HG02588 (cell line): ENCODE measurements around the gene OR8H3.
"Not testable (repeated sequence)": the region's sequence is repeated elsewhere in the genome, so short reads cannot be mapped to it uniquely, and the experiment has no call there.

ENCODE experiments used
- ATAC-seq: cut with Tn5 transposase; IDR thresholded peaks from one replicate; pipeline ENCODE4 v1.9.1; 2021; ENCODE audit warnings: mild to moderate bottlenecking, moderate library complexity; ENCODE audit not compliant: unreplicated experiment

Gene OR8H3, protein sequence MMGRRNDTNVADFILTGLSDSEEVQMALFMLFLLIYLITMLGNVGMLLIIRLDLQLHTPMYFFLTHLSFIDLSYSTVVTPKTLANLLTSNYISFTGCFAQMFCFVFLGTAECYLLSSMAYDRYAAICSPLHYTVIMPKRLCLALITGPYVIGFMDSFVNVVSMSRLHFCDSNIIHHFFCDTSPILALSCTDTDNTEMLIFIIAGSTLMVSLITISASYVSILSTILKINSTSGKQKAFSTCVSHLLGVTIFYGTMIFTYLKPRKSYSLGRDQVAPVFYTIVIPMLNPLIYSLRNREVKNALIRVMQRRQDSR

DNA sequence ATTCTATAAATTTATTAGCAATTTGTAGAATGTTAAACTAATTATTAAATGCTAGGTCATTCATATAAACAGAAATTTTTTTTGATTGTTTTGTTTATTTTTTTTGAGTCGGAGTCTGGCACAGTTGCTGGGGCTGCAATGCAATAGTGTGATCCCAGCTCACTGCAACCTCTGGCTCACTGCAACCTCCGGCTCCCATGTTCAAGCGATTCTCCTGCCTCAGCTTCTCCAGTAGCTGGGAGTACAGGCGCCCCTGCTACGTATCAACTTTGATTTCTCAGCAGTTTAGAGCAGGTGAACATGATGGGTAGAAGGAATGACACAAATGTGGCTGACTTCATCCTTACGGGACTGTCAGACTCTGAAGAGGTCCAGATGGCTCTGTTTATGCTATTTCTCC, at the start of gene OR8H3:
Gene OR8H3 (plus strand): TSS at position 301 of the 400 bp plus-strand sequence. CDS start 0 bp downstream, at position 301.
- no peak for ATAC-seq

DNA sequence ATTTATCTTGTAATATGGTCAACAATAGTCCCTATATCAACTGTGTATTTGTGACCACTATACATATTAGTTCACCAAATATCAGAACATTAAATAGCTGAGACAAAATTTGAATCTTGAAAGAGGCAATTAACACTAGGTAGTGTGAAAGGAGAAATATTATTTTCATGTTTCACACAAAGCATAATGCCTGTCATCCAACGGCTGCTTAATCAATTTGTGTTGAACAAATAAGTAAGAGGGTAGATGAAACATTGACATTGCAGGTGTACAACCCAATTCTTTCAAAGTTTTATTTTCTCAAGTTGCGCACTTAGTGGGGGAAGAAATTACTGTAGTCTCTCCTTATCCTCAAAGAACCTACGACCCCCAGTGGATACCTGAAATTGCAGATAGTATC, 32.5 kb upstream of the OR8H3 start:
- ATAC-seq: no peak

DNA sequence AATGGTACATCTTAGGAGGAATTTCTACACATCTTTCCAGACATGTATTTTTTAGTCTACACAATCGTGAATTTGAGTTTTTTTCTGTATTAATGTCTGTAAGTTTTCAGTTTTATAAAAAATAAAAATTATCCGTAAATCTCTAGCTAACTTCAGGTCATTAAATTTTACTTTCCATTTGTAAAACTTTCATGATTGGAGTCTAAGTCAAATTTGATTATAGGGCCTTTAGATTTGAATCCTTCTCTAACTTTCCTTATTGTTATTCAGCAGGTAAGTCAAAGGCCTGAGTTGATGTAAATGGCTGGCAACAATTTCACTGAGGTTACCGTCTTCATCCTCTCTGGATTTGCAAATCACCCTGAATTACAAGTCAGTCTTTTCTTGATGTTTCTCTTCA, 29.2 kb upstream of the OR8H3 start, which contains the start of gene OR8I2:
Gene OR8I2 (plus strand): TSS at position 301 of the 400 bp plus-strand sequence. CDS start 0 bp downstream, at position 301.
- ATAC-seq: no peak

GRCh38 chr11:56103210-56103737, 18.9 kb upstream of the OR8H3 start, which contains the start of gene OR8H2:
Gene OR8H2, plus strand, starts transcription at chr11:56103687. Its CDS starts 1,356 bp downstream, at chr11:56105043.
- no peak for ATAC-seq

GRCh38 chr11:56140151-56140661, 18.0 kb downstream of the OR8H3 start, which contains the start of gene OR8J3:
Gene OR8J3, minus strand, starts transcription at chr11:56140201. Its CDS starts 2,483 bp downstream, at chr11:56137718.
- no peak for ATAC-seq

GRCh38 chr11:56143681-56144080, 21.5 kb downstream of the OR8H3 start:
- not testable (repeated sequence) for ATAC-seq

DNA sequence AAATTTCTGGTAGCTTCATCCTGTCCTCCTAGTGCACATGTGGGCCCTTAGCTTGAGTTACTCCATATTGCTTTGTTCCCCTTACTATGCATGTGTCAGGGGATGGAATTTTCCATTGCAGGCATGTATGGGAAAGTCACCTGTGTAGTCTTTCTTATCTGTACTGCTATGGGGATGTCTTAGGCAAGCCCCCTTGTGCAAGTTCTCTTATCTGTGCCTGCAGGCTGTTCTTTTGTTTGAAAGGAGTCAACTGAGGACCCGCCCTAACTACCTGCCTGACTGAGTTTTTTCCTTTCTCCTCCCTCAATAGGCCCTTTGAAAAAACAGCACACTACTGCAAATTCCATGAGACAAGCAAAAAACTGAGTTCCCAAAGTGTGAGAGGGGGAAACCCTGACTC, 29.2 kb downstream of the OR8H3 start:
- no peak for ATAC-seq

DNA sequence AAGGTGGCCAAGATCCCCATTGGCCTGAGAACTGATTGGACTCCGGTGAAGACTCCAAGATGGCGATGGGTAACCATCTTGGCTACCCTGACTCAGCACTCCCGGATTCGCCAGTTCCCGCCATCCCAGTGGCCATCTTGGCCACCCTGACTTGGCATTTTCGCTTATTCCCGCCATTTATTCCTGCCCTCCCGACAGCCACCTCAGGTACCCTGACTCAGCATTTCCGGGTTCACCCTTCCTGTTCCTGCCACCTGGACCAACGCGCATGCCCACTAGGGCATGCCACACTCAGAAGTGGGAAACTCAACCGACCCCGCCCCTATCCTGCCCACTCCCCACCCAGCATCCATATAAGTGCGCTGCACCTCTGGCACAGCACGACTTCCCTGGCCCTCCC, 30.2 kb downstream of the OR8H3 start:
- no peak for ATAC-seq

DNA sequence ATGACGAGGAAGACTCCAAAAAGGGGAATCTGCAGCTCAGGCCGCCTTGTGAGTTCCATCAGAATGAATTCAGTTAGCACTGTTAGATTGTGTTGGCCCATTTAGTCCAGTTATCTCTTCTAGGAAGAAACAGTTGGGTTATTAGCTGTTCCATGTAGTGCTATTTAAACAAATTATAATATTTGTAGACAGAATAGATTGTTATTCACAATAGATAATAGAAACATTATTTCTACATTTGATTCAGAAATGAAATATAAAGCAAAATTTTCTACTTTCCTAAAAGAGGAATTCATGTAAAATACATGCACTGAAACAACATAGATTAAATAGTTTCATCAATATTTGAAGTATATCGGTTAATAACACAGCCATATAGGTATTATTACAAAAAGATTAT, 38.0 kb downstream of the OR8H3 start, which contains the start of gene OR8K5:
Gene OR8K5 (minus strand): TSS at position 101 of the 400 bp plus-strand sequence. CDS start 0 bp downstream, at position 101.
- ATAC-seq: no peak

DNA sequence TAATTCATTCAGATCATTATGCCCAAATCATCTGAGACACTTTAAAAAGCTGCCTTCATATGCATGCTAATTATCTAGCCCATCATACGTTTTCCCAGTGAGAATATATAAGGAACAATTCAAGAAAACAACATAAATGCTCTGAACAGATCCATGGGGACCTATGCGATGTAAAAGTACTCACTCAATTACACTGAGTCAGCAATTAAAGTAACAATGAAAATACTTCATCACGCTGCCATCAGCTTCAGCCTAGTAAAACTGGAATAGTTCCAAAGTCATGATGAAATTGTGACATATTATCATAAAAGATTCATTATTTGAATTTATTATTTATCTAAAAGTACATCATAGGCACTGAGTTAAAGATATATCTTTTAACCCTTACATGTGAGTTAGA, 41.6 kb downstream of the OR8H3 start:
- no peak for ATAC-seq

DNA sequence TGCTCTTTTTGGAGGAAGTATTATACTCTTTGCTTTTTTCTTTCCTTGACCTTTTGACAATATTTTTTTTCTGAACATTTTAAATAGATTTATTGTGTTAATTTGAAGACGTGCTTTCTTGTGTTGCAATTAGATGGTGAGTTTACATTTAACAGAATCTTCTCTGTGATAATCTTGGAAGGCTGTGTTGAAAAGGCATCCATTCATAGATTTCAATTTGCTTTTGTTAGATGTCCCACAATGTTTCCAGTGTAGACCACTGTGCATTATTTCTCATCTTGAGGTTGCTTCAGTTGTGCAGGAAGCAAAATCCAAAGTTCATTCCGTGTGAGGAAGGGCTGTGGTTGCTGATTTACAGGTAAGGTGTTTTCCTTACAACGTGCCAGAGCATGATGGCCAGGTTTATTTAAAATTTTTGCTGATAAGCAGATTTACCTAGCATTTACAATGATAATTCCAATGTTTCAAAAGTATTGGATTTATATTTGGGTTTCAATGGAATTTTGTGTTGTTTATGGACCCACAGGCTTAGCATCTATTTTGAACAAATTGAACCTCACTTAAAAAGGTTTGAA, 50.2 kb downstream of the OR8H3 start:
- ATAC-seq: no peak
